GM12878 (cell line): Measurements from ENCODE around the gene F13A1. TPM values are rescaled to one million over a fixed set of nuclear protein-coding genes. Genes with fewer than 3 reads are reported as not detected.

Experiments used
- ATAC-seq: fragments of 200-7000 bp; cut with Tn5 transposase; 3 replicates; pipeline ENCODE4 v1.9.1; 2020; ENCODE audit warnings: mild to moderate bottlenecking, moderate library complexity
- BruUV-seq: library from RNA; stranded (reverse); fragments of 400-500 nt; replicated peaks from 2 replicates; lab custom pipeline; 2021; lab: Mats Ljungman, UMichigan
- CTCF ChIA-PET: fragments of 300-600 bp; sonication (Branson Sonifier 250); formaldehyde crosslinking; extraction: SDS; loops from one replicate; lab custom pipeline; 2021; ENCODE audit warnings: inconsistent platforms; lab: Yijun Ruan, JAX
- POLR2A ChIA-PET: fragments of 350-600 bp; formaldehyde crosslinking; extraction: SDS; loops from one replicate; lab custom pipeline; 2021; ENCODE audit warnings: inconsistent platforms; lab: Charles Lee
- RAD21 ChIA-PET: fragments of 300-600 bp; sonication (Branson Sonifier 250); formaldehyde crosslinking; loops from one replicate; lab custom pipeline; 2023; ENCODE audit warnings: antibody characterized with exemption; ENCODE audit not compliant: unreplicated experiment; lab: Charles Lee
- SMC1A ChIA-PET: fragments of 300-600 bp; sonication (Branson Sonifier 250); formaldehyde crosslinking; loops from one replicate; lab custom pipeline; 2023; ENCODE audit not compliant: unreplicated experiment, uncharacterized antibody; lab: Charles Lee
- DNase-seq: peaks from one replicate; pipeline ENCODE4 v3.0.0-alpha.2; 2011; ENCODE audit warnings: low read depth, low spot score
- FAIRE-seq: peaks from 3 replicates; lab custom pipeline; 2011; peaks lifted over from hg19 to GRCh38; lab: Jason Lieb, UNC
- H2AFZ ChIP-seq: 2 replicates; pipeline ENCODE4 v1.6.0; 2011; ENCODE audit warnings: low read depth, low read length, control low read depth; ENCODE audit not compliant: control insufficient read depth
- H3K27ac ChIP-seq: 2 replicates; pipeline ENCODE4 v1.5.1; 2011; ENCODE audit warnings: control low read depth; ENCODE audit not compliant: control insufficient read depth, insufficient read depth
- H3K27me3 ChIP-seq, 2 experiments: replicated peaks in 1 of 2; 2 replicates each; pipeline versions ENCODE4 v1.6.0 to v1.6.1; 2011; ENCODE audit warnings: low read length in 1 of 2; ENCODE audit not compliant: control insufficient read depth in 2 of 2, insufficient read depth in 2 of 2
- H3K36me3 ChIP-seq, 2 experiments: 2 replicates each; pipeline ENCODE4 v1.5.1; 2011; ENCODE audit warnings: low read length in 1 of 2; ENCODE audit not compliant: control insufficient read depth in 2 of 2, insufficient read depth in 2 of 2
- H3K4me1 ChIP-seq: 2 replicates; pipeline ENCODE4 v1.6.1; 2011; ENCODE audit warnings: mild to moderate bottlenecking, low read length, moderate library complexity, mixed read lengths; ENCODE audit not compliant: control insufficient read depth, insufficient read depth
- H3K4me2 ChIP-seq: 2 replicates; pipeline ENCODE4 v1.6.0; 2011; ENCODE audit warnings: control low read depth; ENCODE audit not compliant: control insufficient read depth, insufficient read depth
- H3K4me3 ChIP-seq: fragments of 200-600 bp; sonication (generic); 2 replicates; pipeline ENCODE4 v1.5.1; 2016
- H3K79me2 ChIP-seq: 2 replicates; pipeline ENCODE4 v1.6.0; 2011; ENCODE audit warnings: low read length; ENCODE audit not compliant: control insufficient read depth, insufficient read depth
- H3K9ac ChIP-seq: 2 replicates; pipeline ENCODE4 v1.8.0; 2011; ENCODE audit warnings: low read length, control low read depth, mixed read lengths; ENCODE audit not compliant: control insufficient read depth, insufficient read depth
- H3K9me3 ChIP-seq: replicated peaks from 3 replicates; pipeline ENCODE4 v1.5.1; 2011; ENCODE audit warnings: mild to moderate bottlenecking, low read length; ENCODE audit not compliant: control insufficient read depth, insufficient read depth
- H4K20me1 ChIP-seq: 2 replicates; pipeline ENCODE4 v1.6.0; 2011; ENCODE audit not compliant: control insufficient read depth, insufficient read depth
- BCL11A ChIP-seq: IDR thresholded peaks from 2 replicates; pipeline ENCODE4 v1.6.1; 2011; ENCODE audit warnings: low read depth, low read length
- CREB1 ChIP-seq: IDR thresholded peaks from 2 replicates; pipeline ENCODE4 v1.6.1; 2012; ENCODE audit warnings: low read depth, mild to moderate bottlenecking, inconsistent platforms
- EED ChIP-seq: sonication (generic); IDR thresholded peaks from 2 replicates; pipeline ENCODE4 v1.6.1; 2016; ENCODE audit warnings: antibody characterized with exemption, low read depth
- ESRRA ChIP-seq: IDR thresholded peaks from 2 replicates; pipeline ENCODE4 v1.6.1; 2012; ENCODE audit warnings: mild to moderate bottlenecking, low read length, improper control_type of control experiment
- FOXK2 ChIP-seq: fragments of 450-650 bp; IDR thresholded peaks from 2 replicates; pipeline ENCODE4 v1.6.1; 2017; ENCODE audit warnings: mild to moderate bottlenecking, moderate library complexity
- IKZF1 ChIP-seq: fragments of 450-650 bp; conservative IDR thresholded peaks from 2 replicates; pipeline ENCODE4 v1.6.1; 2017; ENCODE audit warnings: antibody characterized with exemption, mild to moderate bottlenecking
- JUNB ChIP-seq: IDR thresholded peaks from 2 replicates; pipeline ENCODE4 v1.6.1; 2016; ENCODE audit warnings: antibody characterized with exemption, mild to moderate bottlenecking
- KDM1A ChIP-seq: fragments of 200-600 bp; sonication (generic); IDR thresholded peaks from 2 replicates; pipeline ENCODE4 v1.6.1; 2016; ENCODE audit warnings: borderline replicate concordance
- MXI1 ChIP-seq: fragments of 150-350 bp; IDR thresholded peaks from 2 replicates; pipeline ENCODE4 v1.6.1; 2011; ENCODE audit warnings: low read depth, mild to moderate bottlenecking, inconsistent platforms, low read length, improper control_type of control experiment
- NBN ChIP-seq: fragments of 450-650 bp; IDR thresholded peaks from 2 replicates; pipeline ENCODE4 v1.6.1; 2016
- NR2C2 ChIP-seq: IDR thresholded peaks from 2 replicates; pipeline ENCODE4 v1.6.1; 2011; ENCODE audit warnings: borderline replicate concordance, low read depth; ENCODE audit not compliant: control insufficient read depth, insufficient read length
- RAD21 ChIP-seq: IDR thresholded peaks from 2 replicates; pipeline ENCODE4 v1.6.1; 2011; ENCODE audit warnings: mild to moderate bottlenecking, low read depth, low read length, moderate library complexity; ENCODE audit not compliant: insufficient read depth
- RBBP5 ChIP-seq: fragments of 200-600 bp; sonication (generic); conservative IDR thresholded peaks from 2 replicates; pipeline ENCODE4 v1.6.1; 2016
- YBX1 ChIP-seq: fragments of 450-650 bp; IDR thresholded peaks from 2 replicates; pipeline ENCODE4 v1.6.1; 2016; ENCODE audit warnings: antibody characterized with exemption
- ZNF622 ChIP-seq: fragments of 450-650 bp; IDR thresholded peaks from 2 replicates; pipeline ENCODE4 v1.6.1; 2017; ENCODE audit warnings: mild to moderate bottlenecking, inconsistent platforms
- ZNF687 ChIP-seq: fragments of 450-650 bp; IDR thresholded peaks from 2 replicates; pipeline ENCODE4 v1.6.1; 2017; ENCODE audit warnings: mild to moderate bottlenecking, moderate library complexity
- WGBS: methylation state at CpG from one replicate; pipeline ENCODE4 v1.1.6; 2016; ENCODE audit warnings: low lambda C conversion rate; ENCODE audit not compliant: insufficient replicate concordance, insufficient coverage; ENCODE audit errors: missing lambda C conversion rate; 5-methylcytosine and 5-hydroxymethylcytosine counted together
- in situ Hi-C: fragments of 300-500 bp; cut with MboI; formaldehyde crosslinking; loops from 9 replicates; pipeline ENCODE4 v1.14.3; 2018; ENCODE audit warnings: mixed read lengths
- intact Hi-C: fragments of 100-400 bp; cut with micrococcal nuclease; formaldehyde crosslinking; loops from one replicate; pipeline ENCODE4 v1.14.2; 2022; ENCODE audit not compliant: unreplicated experiment
- polyA plus RNA-seq, 11 experiments: library from polyadenylated mRNA; depleted of rRNA in 4 of 11; unstranded in 6 of 11; stranded (reverse) in 5 of 11; fragments of >200 nt; fragmentation: Nextera tagmentation in 4 of 11; fragmentation: Illumina TruSeq in 1 of 11; extraction: Ambion mirVana in 4 of 11; extraction: Trizol in 1 of 11; gene quantifications; 1 replicate in 1 of 11; 2 replicates in 10 of 11; pipeline versions ENCODE4 v1.2.1 to v1.2.3, GENCODE V29; 2011 to 2016; ENCODE audit warnings: inconsistent platforms in 2 of 11, missing spikeins in 2 of 11, low read depth in 1 of 11
- total RNA-seq, 4 experiments: library from RNA; depleted of rRNA in 3 of 4; stranded (reverse); fragments of >200 nt in 3 of 4; fragmentation: Illumina TruSeq in 1 of 4; extraction: Trizol in 1 of 4; gene quantifications; 2 replicates each; pipeline versions ENCODE4 v1.2.1 to v1.2.3, GENCODE V29; 2013 to 2021
- TF ChIP-seq, protein P1 (sequence below): fragments of 450-650 bp; IDR thresholded peaks from 2 replicates; pipeline ENCODE4 v1.6.1; 2018; ENCODE audit warnings: borderline replicate concordance, mild to moderate bottlenecking; ENCODE audit not compliant: partially characterized antibody

F13A1 gene
- total and polyA plus RNA-seq, 10 of the 15 experiments (the other 5 are each of a cell fraction or from before 2014, with no cell fraction given): 0.48 to 1.8 (median 1.0) TPM

DNA sequence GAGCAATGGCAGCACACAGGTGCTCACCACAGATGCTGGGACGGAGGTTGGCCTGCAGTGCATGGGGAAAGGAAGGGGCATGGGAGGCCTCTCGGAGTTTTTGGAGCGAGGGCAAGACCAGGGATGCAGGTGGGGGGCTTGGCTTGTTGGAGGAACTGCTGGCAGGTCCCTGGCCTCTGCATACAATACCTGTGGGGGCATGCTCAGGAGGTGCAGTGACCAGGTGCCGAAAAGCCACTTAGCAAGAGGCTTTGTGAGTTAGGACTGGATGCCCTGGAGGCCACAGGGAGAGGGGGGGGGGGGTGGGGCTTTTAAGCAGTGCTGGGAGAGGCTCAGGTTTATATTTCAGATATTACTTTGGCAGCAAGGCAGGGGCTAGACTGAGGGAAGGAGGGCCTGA, 142.7 kb downstream of the F13A1 start:
- H3K27me3 ChIP-seq: no peaks in the 10 kb centered on the region
- H4K20me1 ChIP-seq: no peaks in the 10 kb centered on the region
- no peak overlapping the region for H2AFZ ChIP-seq
- no peak for TF ChIP-seq ZNF687
- no peak for TF ChIP-seq EED
- TF ChIP-seq YBX1: no peak
- no peak for TF ChIP-seq NBN
- TF ChIP-seq JUNB: no peak
- TF ChIP-seq CREB1: no peak
- TF ChIP-seq MXI1: no peak
- no peak for TF ChIP-seq RAD21
- TF ChIP-seq, protein P1, sequence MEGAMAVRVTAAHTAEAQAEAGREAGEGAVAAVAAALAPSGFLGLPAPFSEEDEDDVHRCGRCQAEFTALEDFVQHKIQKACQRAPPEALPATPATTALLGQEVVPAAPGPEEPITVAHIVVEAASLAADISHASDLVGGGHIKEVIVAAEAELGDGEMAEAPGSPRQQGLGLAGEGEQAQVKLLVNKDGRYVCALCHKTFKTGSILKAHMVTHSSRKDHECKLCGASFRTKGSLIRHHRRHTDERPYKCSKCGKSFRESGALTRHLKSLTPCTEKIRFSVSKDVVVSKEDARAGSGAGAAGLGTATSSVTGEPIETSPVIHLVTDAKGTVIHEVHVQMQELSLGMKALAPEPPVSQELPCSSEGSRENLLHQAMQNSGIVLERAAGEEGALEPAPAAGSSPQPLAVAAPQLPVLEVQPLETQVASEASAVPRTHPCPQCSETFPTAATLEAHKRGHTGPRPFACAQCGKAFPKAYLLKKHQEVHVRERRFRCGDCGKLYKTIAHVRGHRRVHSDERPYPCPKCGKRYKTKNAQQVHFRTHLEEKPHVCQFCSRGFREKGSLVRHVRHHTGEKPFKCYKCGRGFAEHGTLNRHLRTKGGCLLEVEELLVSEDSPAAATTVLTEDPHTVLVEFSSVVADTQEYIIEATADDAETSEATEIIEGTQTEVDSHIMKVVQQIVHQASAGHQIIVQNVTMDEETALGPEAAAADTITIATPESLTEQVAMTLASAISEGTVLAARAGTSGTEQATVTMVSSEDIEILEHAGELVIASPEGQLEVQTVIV: no peak
- no peak for TF ChIP-seq IKZF1
- TF ChIP-seq ZNF622: no peak
- no peak for TF ChIP-seq NR2C2
- no peak for TF ChIP-seq ESRRA
- no peak for TF ChIP-seq RBBP5
- TF ChIP-seq BCL11A: no peak
- no peak for TF ChIP-seq FOXK2
- no peak for TF ChIP-seq KDM1A
- H3K9me3 ChIP-seq: no peaks in the 10 kb centered on the region
- ChIA-PET RAD21 (interaction anchor here (1.1 kb wide), 1 partner anchor 314 kb away, joined by 3 read pairs; no protein-coding TSS in a partner anchor), SMC1A (interaction anchor here (0.8 kb wide), 1 partner anchor 26 kb away, joined by 3 read pairs; no protein-coding TSS in a partner anchor), CTCF (no interaction called here), POLR2A (interaction anchor here (0.5 kb wide), 1 partner anchor 24 kb away, joined by 7 read pairs; no protein-coding TSS in a partner anchor)
- intact Hi-C loops (no loop called here), in situ Hi-C loops (no loop called here)
- H3K79me2 ChIP-seq: no peaks in the 10 kb centered on the region
- no peak overlapping the region for H3K9ac ChIP-seq
- ATAC-seq (no peak), DNase-seq (no peak), FAIRE-seq (no peak)
- no peaks in the 10 kb centered on the region for H3K36me3 ChIP-seq
- no peaks in the 10 kb centered on the region for H3K4me1 ChIP-seq
- WGBS: 14% methylated on average over 4 of the region's 4 CpGs
- no TSS peak for BruUV-seq
- no peak overlapping the region for H3K4me3 ChIP-seq
- no peak overlapping the region for H3K4me2 ChIP-seq
- no peak overlapping the region for H3K27ac ChIP-seq
